Mesenchymal stem cell (in vitro differentiated cells and primary cell): Measurements from ENCODE around the gene TMEM141.

Experiments
- DNase-seq: peaks from one replicate; pipeline ENCODE4 v3.0.0-alpha.2; 2013
- H2AFZ ChIP-seq: one replicate; pipeline ENCODE4 v1.6.1; 2013; ENCODE audit warnings: low read depth, mild to moderate bottlenecking, control low read depth, inconsistent platforms, low read length, moderate library complexity
- H2AK5ac ChIP-seq: 2 replicates; pipeline ENCODE4 v1.6.1; 2013; ENCODE audit warnings: low read length, moderate library complexity, mild to moderate bottlenecking, inconsistent platforms; ENCODE audit not compliant: severe bottlenecking
- H2BK120ac ChIP-seq: one replicate; pipeline ENCODE4 v1.6.1; 2013; ENCODE audit warnings: low read depth, mild to moderate bottlenecking, inconsistent platforms, low read length, moderate library complexity
- H2BK12ac ChIP-seq, 2 experiments: one replicate each; pipeline ENCODE4 v1.6.1; 2013; ENCODE audit warnings: inconsistent platforms in 2 of 2, low read length in 2 of 2, mild to moderate bottlenecking in 2 of 2, moderate library complexity in 2 of 2, control low read depth in 1 of 2
- H2BK15ac ChIP-seq: one replicate; pipeline ENCODE4 v1.6.1; 2013; ENCODE audit warnings: mild to moderate bottlenecking, low read depth, inconsistent platforms; ENCODE audit not compliant: poor library complexity, severe bottlenecking
- H2BK5ac ChIP-seq: 2 replicates; pipeline ENCODE4 v1.6.1; 2013; ENCODE audit warnings: low read depth, mild to moderate bottlenecking, low read length, control low read depth, inconsistent platforms; ENCODE audit not compliant: poor library complexity, severe bottlenecking
- H3K14ac ChIP-seq, 2 experiments: one replicate each; pipeline ENCODE4 v1.6.1; 2013; ENCODE audit warnings: inconsistent platforms in 2 of 2, low read length in 2 of 2, control low read depth in 1 of 2, mild to moderate bottlenecking in 1 of 2, moderate library complexity in 1 of 2
- H3K18ac ChIP-seq, 2 experiments: one replicate each; pipeline ENCODE4 v1.6.1; 2013; ENCODE audit warnings: inconsistent platforms in 2 of 2, low read length in 2 of 2, control low read depth in 1 of 2, low read depth in 1 of 2, mild to moderate bottlenecking in 1 of 2
- H3K23ac ChIP-seq, 2 experiments: one replicate each; pipeline ENCODE4 v1.6.1; 2013; ENCODE audit warnings: inconsistent platforms in 2 of 2, low read length in 2 of 2, mild to moderate bottlenecking in 2 of 2, moderate library complexity in 2 of 2, control low read depth in 1 of 2
- H3K27ac ChIP-seq: 2 replicates; pipeline ENCODE4 v1.5.1; 2013; ENCODE audit warnings: mild to moderate bottlenecking, moderate library complexity, low read length, control low read depth, inconsistent platforms; ENCODE audit not compliant: poor library complexity, severe bottlenecking
- H3K27me3 ChIP-seq, 2 experiments: 2 replicates each; pipeline versions ENCODE4 v1.6.1 to v1.7.0; 2013; ENCODE audit warnings: low read length in 2 of 2, mild to moderate bottlenecking in 2 of 2, moderate library complexity in 2 of 2, control low read depth in 1 of 2, inconsistent platforms in 1 of 2; ENCODE audit not compliant: control insufficient read depth in 1 of 2, insufficient read depth in 1 of 2
- H3K36me3 ChIP-seq, 2 experiments: 2 replicates each; pipeline versions ENCODE4 v1.6.1 to v1.7.0; 2013; ENCODE audit warnings: low read length in 2 of 2, control low read depth in 1 of 2, inconsistent platforms in 1 of 2, low read depth in 1 of 2, mild to moderate bottlenecking in 1 of 2; ENCODE audit not compliant: insufficient read depth in 2 of 2, control insufficient read depth in 1 of 2
- H3K4ac ChIP-seq, 2 experiments: one replicate each; pipeline ENCODE4 v1.6.1; 2013; ENCODE audit warnings: inconsistent platforms in 2 of 2, low read length in 2 of 2, mild to moderate bottlenecking in 2 of 2, moderate library complexity in 2 of 2, control low read depth in 1 of 2, low read depth in 1 of 2
- H3K4me1 ChIP-seq: 2 replicates; pipeline ENCODE4 v1.6.1; 2013; ENCODE audit warnings: low read depth, low read length, control low read depth; ENCODE audit not compliant: control insufficient read depth, insufficient read depth
- H3K4me2 ChIP-seq: 2 replicates; pipeline ENCODE4 v1.6.1; 2013; ENCODE audit warnings: low read length, mild to moderate bottlenecking, inconsistent platforms; ENCODE audit not compliant: poor library complexity, severe bottlenecking
- H3K4me3 ChIP-seq, 2 experiments: 2 replicates each; pipeline versions ENCODE4 v1.5.1 to v1.7.0; 2013; ENCODE audit warnings: low read length in 2 of 2, mild to moderate bottlenecking in 2 of 2, control low read depth in 1 of 2, low read depth in 1 of 2; ENCODE audit not compliant: insufficient read depth in 1 of 2
- H3K79me1 ChIP-seq: replicated peaks from 2 replicates; pipeline ENCODE4 v1.6.1; 2013; ENCODE audit warnings: mild to moderate bottlenecking, control low read depth, low read length, inconsistent platforms; ENCODE audit not compliant: poor library complexity, severe bottlenecking
- H3K9ac ChIP-seq: 2 replicates; pipeline ENCODE4 v1.7.0; 2013; ENCODE audit warnings: mild to moderate bottlenecking, low read length, moderate library complexity
- H3K9me3 ChIP-seq: 2 replicates; pipeline ENCODE4 v1.7.0; 2013; ENCODE audit warnings: mild to moderate bottlenecking, low read length; ENCODE audit not compliant: control insufficient read depth
- H4K8ac ChIP-seq: one replicate; pipeline ENCODE4 v1.6.1; 2013; ENCODE audit warnings: inconsistent platforms, mild to moderate bottlenecking, low read length, moderate library complexity
- H4K91ac ChIP-seq: one replicate; pipeline ENCODE4 v1.6.1; 2013; ENCODE audit warnings: mild to moderate bottlenecking, low read length, inconsistent platforms
- WGBS: methylation state at CpG from one replicate; pipeline ENCODE4 v1.1.7; 2013; ENCODE audit warnings: mixed read lengths; 5-methylcytosine and 5-hydroxymethylcytosine counted together

TMEM141 gene

GRCh38 chr9:136743639-136744211, 47.4 kb upstream of the TMEM141 start:
- no peak overlapping the region for H2BK12ac ChIP-seq
- peaks cover 7% of the 10 kb centered on the region for H3K4me1 ChIP-seq
- no peak overlapping the region for H2BK120ac ChIP-seq
- H3K18ac ChIP-seq, result no peak overlapping the region
- H2AK5ac ChIP-seq, result no peak overlapping the region
- no peak overlapping the region for H3K23ac ChIP-seq
- H3K4me2 ChIP-seq, result no peak overlapping the region
- 88% methylated on average over 16 of the region's 16 CpGs for WGBS
- no peak for DNase-seq
- H2BK15ac ChIP-seq, result no peak overlapping the region
- H3K36me3 ChIP-seq, result no peaks in the 10 kb centered on the region
- H3K14ac ChIP-seq, result no peak overlapping the region
- no peak overlapping the region for H3K4me3 ChIP-seq
- no peak overlapping the region for H4K8ac ChIP-seq
- no peak overlapping the region for H2AFZ ChIP-seq
- H3K4ac ChIP-seq, result no peak overlapping the region
- no peak overlapping the region for H3K9ac ChIP-seq
- H3K27ac ChIP-seq, result no peak overlapping the region
- H3K79me1 ChIP-seq, result no peaks in the 10 kb centered on the region
- H4K91ac ChIP-seq, result no peak overlapping the region
- H2BK5ac ChIP-seq, result no peak overlapping the region
- H3K9me3 ChIP-seq, result no peaks in the 10 kb centered on the region
- H3K27me3 ChIP-seq, result peaks cover 61 to 72% of the 10 kb centered on the region in 2 experiments

GRCh38 chr9:136744773-136745172, 46.4 kb upstream of the TMEM141 start:
- Histone ChIP-seq H3K4ac (no peak overlapping the region), H4K8ac (no peak overlapping the region)

GRCh38 chr9:136745389-136746154, 45.6 kb upstream of the TMEM141 start:
- Histone ChIP-seq H3K4me3 (no peak overlapping the region), H2BK15ac (no peak overlapping the region), H2BK120ac (no peak overlapping the region), H2BK5ac (no peak overlapping the region), H3K4ac (no peak overlapping the region), H3K27me3 (peaks cover 52 to 62% of the 10 kb centered on the region in 2 experiments), H3K18ac (no peak overlapping the region), H2AK5ac (no peak overlapping the region), H3K14ac (no peak overlapping the region), H3K79me1 (no peaks in the 10 kb centered on the region), H3K27ac (no peak overlapping the region), H4K8ac (peak overlapping the region; percentile 14), H3K23ac (no peak overlapping the region), H3K36me3 (peaks cover 0 to 4% of the 10 kb centered on the region in 2 experiments), H4K91ac (no peak overlapping the region), H3K4me2 (no peak overlapping the region), H2AFZ (no peak overlapping the region), H3K4me1 (peaks cover 7% of the 10 kb centered on the region), H3K9me3 (no peaks in the 10 kb centered on the region), H3K9ac (no peak overlapping the region), H2BK12ac (no peak overlapping the region)
- WGBS, result 83% methylated on average over 22 of the region's 23 CpGs
- no peak for DNase-seq

More at GRCh38 chr9:136744773-136745172, 46.4 kb upstream of the TMEM141 start:
- H4K91ac ChIP-seq, result no peak overlapping the region
- H3K23ac ChIP-seq, result no peak overlapping the region
- H3K9me3 ChIP-seq, result no peaks in the 10 kb centered on the region
- no peak overlapping the region for H3K14ac ChIP-seq
- peaks cover 7% of the 10 kb centered on the region for H3K4me1 ChIP-seq
- H3K4me2 ChIP-seq, result no peak overlapping the region
- 88% methylated on average over 15 of the region's 18 CpGs for WGBS
- no peak for DNase-seq
- H2BK12ac ChIP-seq, result no peak overlapping the region
- peaks cover 0 to 4% of the 10 kb centered on the region in 2 experiments for H3K36me3 ChIP-seq
- no peak overlapping the region for H2AFZ ChIP-seq
- H3K4me3 ChIP-seq, result no peak overlapping the region
- H2BK5ac ChIP-seq, result no peak overlapping the region
- no peak overlapping the region for H3K9ac ChIP-seq
- peak overlapping the region; percentile 57 for H2BK15ac ChIP-seq
- no peak overlapping the region for H2BK120ac ChIP-seq
- peaks cover 60 to 70% of the 10 kb centered on the region in 2 experiments for H3K27me3 ChIP-seq
- no peak overlapping the region for H2AK5ac ChIP-seq
- H3K18ac ChIP-seq, result no peak overlapping the region
- no peak overlapping the region for H3K27ac ChIP-seq
- H3K79me1 ChIP-seq, result no peaks in the 10 kb centered on the region

GRCh38 chr9:136746155-136746490, 45.0 kb upstream of the TMEM141 start:
- no peak overlapping the region for H2BK15ac ChIP-seq
- H3K79me1 ChIP-seq, result no peaks in the 10 kb centered on the region
- no peak overlapping the region for H2BK5ac ChIP-seq
- H2BK120ac ChIP-seq, result no peak overlapping the region
- H2BK12ac ChIP-seq, result no peak overlapping the region
- WGBS, result 81% methylated on average over 22 of the region's 22 CpGs
- no peak overlapping the region for H4K91ac ChIP-seq
- H3K23ac ChIP-seq, result no peak overlapping the region
- no peak overlapping the region for H3K27ac ChIP-seq
- H3K14ac ChIP-seq, result no peak overlapping the region
- H3K36me3 ChIP-seq, result peaks cover 0 to 4% of the 10 kb centered on the region in 2 experiments
- no peak overlapping the region for H3K18ac ChIP-seq
- DNase-seq, result no peak
- no peaks in the 10 kb centered on the region for H3K9me3 ChIP-seq
- no peak overlapping the region for H3K4me2 ChIP-seq
- H3K4me1 ChIP-seq, result peaks cover 7% of the 10 kb centered on the region
- H3K27me3 ChIP-seq, result peaks cover 51 to 56% of the 10 kb centered on the region in 2 experiments
- H2AK5ac ChIP-seq, result no peak overlapping the region
- no peak overlapping the region for H4K8ac ChIP-seq
- H3K4me3 ChIP-seq, result no peak overlapping the region
- H3K4ac ChIP-seq, result no peak overlapping the region
- no peak overlapping the region for H3K9ac ChIP-seq
- H2AFZ ChIP-seq, result no peak overlapping the region
